ENCODE measurements around the gene MSI2. TPM values are rescaled to one million over a fixed set of nuclear protein-coding genes. Genes with fewer than 3 reads are reported as not detected.

The MSI2 gene
- total RNA-seq, 1 donor from 2014 or later = 75.5 TPM

- Mint-ChIP-seq H3K27ac (ENCODE audit: unreplicated experiment) (no peak overlapping the region), H3K4me1 (ENCODE audit: unreplicated experiment) (no peaks in the 10 kb centered on the region)
- TF ChIP-seq CTCF (IDR thresholded peaks at IDR 0.05) = no peak
Observed at GRCh38 chr17:57319806-57320205, 63.5 kb downstream of the MSI2 start.

DNA sequence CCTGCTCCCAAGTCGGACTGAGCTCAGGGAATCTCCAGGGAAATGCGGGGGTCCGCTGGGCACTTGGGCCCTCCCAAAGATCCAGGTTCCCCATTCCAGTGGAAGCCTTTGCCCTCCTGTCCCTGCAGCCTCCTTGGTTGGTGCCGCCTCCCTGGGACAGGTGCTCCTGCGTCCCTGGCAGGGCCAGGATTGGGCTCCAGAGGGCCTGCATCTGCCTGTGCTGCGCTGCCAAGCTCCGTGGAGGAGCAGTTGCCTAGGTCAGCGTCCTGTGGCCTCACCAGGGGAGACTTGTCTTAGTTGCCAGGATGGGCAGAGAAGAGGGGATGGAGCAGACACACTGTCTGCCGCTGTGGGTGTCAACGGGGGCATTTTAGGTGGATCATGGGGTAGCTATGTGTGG lies 67.1 kb downstream of the MSI2 start:
- Mint-ChIP-seq H3K36me3 (ENCODE audit: unreplicated experiment) (peaks cover 8% of the 10 kb centered on the region), H3K27ac (ENCODE audit: unreplicated experiment) (no peak overlapping the region), H3K9me3 (ENCODE audit: unreplicated experiment) (no peaks in the 10 kb centered on the region), H3K4me1 (ENCODE audit: unreplicated experiment) (peaks cover under 1% of the 10 kb centered on the region), H3K4me3 (ENCODE audit: unreplicated experiment) (no peak overlapping the region), H3K27me3 (ENCODE audit: unreplicated experiment) (no peaks in the 10 kb centered on the region)
- no peak for TF ChIP-seq CTCF (IDR thresholded peaks at IDR 0.05)
- no peak for DNase-seq (ENCODE audit: extremely low spot score, unreplicated experiment)

More at GRCh38 chr17:57319806-57320205, 63.5 kb downstream of the MSI2 start:
- Mint-ChIP-seq H3K36me3 (ENCODE audit: unreplicated experiment) (peaks cover 5% of the 10 kb centered on the region), H3K4me3 (ENCODE audit: unreplicated experiment) (no peak overlapping the region), H3K9me3 (ENCODE audit: unreplicated experiment) (no peaks in the 10 kb centered on the region), H3K27me3 (ENCODE audit: unreplicated experiment) (no peaks in the 10 kb centered on the region)
- no peak for DNase-seq (ENCODE audit: extremely low spot score, unreplicated experiment)

- DNase-seq (ENCODE audit: extremely low spot score, unreplicated experiment) = no peak
- no peak for TF ChIP-seq CTCF (IDR thresholded peaks at IDR 0.05)
- Mint-ChIP-seq H3K27me3 (ENCODE audit: unreplicated experiment) (no peaks in the 10 kb centered on the region), H3K9me3 (ENCODE audit: unreplicated experiment) (no peaks in the 10 kb centered on the region), H3K4me3 (ENCODE audit: unreplicated experiment) (no peak overlapping the region), H3K36me3 (ENCODE audit: unreplicated experiment) (peaks cover 8% of the 10 kb centered on the region), H3K4me1 (ENCODE audit: unreplicated experiment) (peaks cover 7% of the 10 kb centered on the region), H3K27ac (ENCODE audit: unreplicated experiment) (no peak overlapping the region)
Observed at GRCh38 chr17:57324060-57324459, 67.7 kb downstream of the MSI2 start.

DNA sequence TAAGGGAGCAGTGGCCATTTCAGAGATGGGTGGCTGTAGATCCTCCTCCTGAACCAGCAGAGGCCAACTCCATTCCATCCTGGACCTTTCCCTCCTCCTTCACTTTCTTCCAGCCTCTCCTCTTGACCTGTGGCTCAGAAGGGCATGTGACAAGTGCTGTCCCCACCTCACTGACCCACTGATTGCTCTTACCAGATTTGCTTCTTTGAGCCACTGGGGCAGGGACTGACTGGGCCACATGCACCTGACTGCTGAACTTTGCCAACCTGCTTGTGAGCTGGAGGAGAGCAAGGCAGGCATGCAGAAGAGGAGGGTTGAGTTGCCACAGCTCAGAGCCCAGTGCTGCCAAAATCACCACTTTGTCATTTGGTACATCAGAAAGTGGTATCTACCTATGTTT lies 68.3 kb downstream of the MSI2 start:
- H3K36me3 Mint-ChIP-seq (ENCODE audit: unreplicated experiment) = peaks cover 8% of the 10 kb centered on the region
- H3K4me3 Mint-ChIP-seq (ENCODE audit: unreplicated experiment) = no peak overlapping the region
- H3K4me1 Mint-ChIP-seq (ENCODE audit: unreplicated experiment) = peaks cover 9% of the 10 kb centered on the region
- no peaks in the 10 kb centered on the region for H3K27me3 Mint-ChIP-seq (ENCODE audit: unreplicated experiment)
- DNase-seq (ENCODE audit: extremely low spot score, unreplicated experiment) = no peak
- H3K27ac Mint-ChIP-seq (ENCODE audit: unreplicated experiment) = no peak overlapping the region
- no peaks in the 10 kb centered on the region for H3K9me3 Mint-ChIP-seq (ENCODE audit: unreplicated experiment)
- TF ChIP-seq CTCF (IDR thresholded peaks at IDR 0.05) = no peak

DNA sequence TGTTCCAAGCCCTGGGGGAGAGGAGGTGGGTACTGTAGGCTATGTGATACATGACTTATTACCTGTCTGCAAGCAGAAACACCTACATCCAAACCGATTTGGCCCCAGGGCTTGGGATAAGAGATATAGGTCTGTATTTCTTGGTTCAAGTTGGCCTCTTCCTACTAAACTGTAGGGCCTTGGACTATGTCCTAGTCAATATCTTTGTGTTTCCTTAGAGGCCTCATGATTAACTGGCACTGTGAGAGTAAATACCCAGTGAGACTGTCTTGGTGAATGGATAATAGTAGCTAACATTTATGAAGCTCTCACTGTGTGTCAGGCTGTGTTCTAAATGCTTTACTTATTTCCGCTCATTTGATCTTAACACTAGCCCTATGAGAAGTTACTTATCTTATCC lies 70.0 kb downstream of the MSI2 start:
- Mint-ChIP-seq H3K36me3 (ENCODE audit: unreplicated experiment) (peaks cover 10% of the 10 kb centered on the region), H3K27me3 (ENCODE audit: unreplicated experiment) (no peaks in the 10 kb centered on the region), H3K4me3 (ENCODE audit: unreplicated experiment) (no peak overlapping the region), H3K4me1 (ENCODE audit: unreplicated experiment) (peaks cover 14% of the 10 kb centered on the region), H3K27ac (ENCODE audit: unreplicated experiment) (no peak overlapping the region), H3K9me3 (ENCODE audit: unreplicated experiment) (no peaks in the 10 kb centered on the region)
- no peak for TF ChIP-seq CTCF (IDR thresholded peaks at IDR 0.05)
- no peak for DNase-seq (ENCODE audit: extremely low spot score, unreplicated experiment)

All from osteocyte (in vitro differentiated cells).